DND-41 (cell line): ENCODE measurements around the gene COMMD9.

Experiments used
- EZH2 ChIP-seq: IDR thresholded peaks from 3 replicates; pipeline ENCODE4 v1.6.1; 2012; ENCODE audit warnings: borderline replicate concordance, low read depth, mild to moderate bottlenecking, moderate library complexity, low read length, inconsistent platforms; ENCODE audit not compliant: severe bottlenecking
- TF ChIP-seq, protein P1 (sequence below): IDR thresholded peaks from 2 replicates; pipeline ENCODE4 v1.5.1; 2012; ENCODE audit warnings: borderline replicate concordance, low read length, moderate library complexity, mild to moderate bottlenecking; ENCODE audit not compliant: poor library complexity, severe bottlenecking; ENCODE audit errors: extremely low read depth

- TF ChIP-seq, protein P1, sequence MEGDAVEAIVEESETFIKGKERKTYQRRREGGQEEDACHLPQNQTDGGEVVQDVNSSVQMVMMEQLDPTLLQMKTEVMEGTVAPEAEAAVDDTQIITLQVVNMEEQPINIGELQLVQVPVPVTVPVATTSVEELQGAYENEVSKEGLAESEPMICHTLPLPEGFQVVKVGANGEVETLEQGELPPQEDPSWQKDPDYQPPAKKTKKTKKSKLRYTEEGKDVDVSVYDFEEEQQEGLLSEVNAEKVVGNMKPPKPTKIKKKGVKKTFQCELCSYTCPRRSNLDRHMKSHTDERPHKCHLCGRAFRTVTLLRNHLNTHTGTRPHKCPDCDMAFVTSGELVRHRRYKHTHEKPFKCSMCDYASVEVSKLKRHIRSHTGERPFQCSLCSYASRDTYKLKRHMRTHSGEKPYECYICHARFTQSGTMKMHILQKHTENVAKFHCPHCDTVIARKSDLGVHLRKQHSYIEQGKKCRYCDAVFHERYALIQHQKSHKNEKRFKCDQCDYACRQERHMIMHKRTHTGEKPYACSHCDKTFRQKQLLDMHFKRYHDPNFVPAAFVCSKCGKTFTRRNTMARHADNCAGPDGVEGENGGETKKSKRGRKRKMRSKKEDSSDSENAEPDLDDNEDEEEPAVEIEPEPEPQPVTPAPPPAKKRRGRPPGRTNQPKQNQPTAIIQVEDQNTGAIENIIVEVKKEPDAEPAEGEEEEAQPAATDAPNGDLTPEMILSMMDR = peak; percentile 67
- no peak for TF ChIP-seq EZH2
Observed at GRCh38 chr11:36292311-36292722, 3.1 kb upstream of the COMMD9 start.
